T-helper 2 cell treated with Interferon-gamma antibody and Interleukin-4, amounts not matched to agents 100 ng/mL and 5 ng/mL, for 36 hours (primary cell): ENCODE data around the gene ST6GALNAC5. TPM values are rescaled to one million over a fixed set of nuclear protein-coding genes. Genes with fewer than 3 reads are reported as not detected.
"Not testable (repeated sequence)": the region's sequence is repeated elsewhere in the genome, so short reads cannot be mapped to it uniquely, and the experiment has no call there.

Experiments
- intact Hi-C: fragments of 100-400 bp; cut with micrococcal nuclease; formaldehyde crosslinking; loops from one replicate; pipeline ENCODE4 v1.15.1; 2023
- total RNA-seq: library from RNA; stranded (reverse); gene quantifications from 2 replicates; pipeline ENCODE4 v1.2.3, GENCODE V29; 2022

The ST6GALNAC5 gene
- total RNA-seq = not detected in 2 replicates

GRCh38 chr1:76867342-76868130, at the start of gene ST6GALNAC5:
Gene ST6GALNAC5 (plus strand): TSS chr1:76867480.
- intact Hi-C loops = no loop called here

- intact Hi-C loops = no loop called here
Observed at GRCh38 chr1:76820028-76820427, 47.3 kb upstream of the ST6GALNAC5 start.

GRCh38 chr1:76822961-76823360, 44.3 kb upstream of the ST6GALNAC5 start:
- intact Hi-C loops = not testable (repeated sequence)

GRCh38 chr1:76824106-76824505, 43.2 kb upstream of the ST6GALNAC5 start:
- intact Hi-C loops = no loop called here

GRCh38 chr1:76826072-76826845, 41.0 kb upstream of the ST6GALNAC5 start:
- intact Hi-C loops = no loop called here

- intact Hi-C loops = no loop called here
Observed at GRCh38 chr1:76827066-76827465, 40.2 kb upstream of the ST6GALNAC5 start.

GRCh38 chr1:76830373-76830772, 36.9 kb upstream of the ST6GALNAC5 start:
- intact Hi-C loops = no loop called here

GRCh38 chr1:76832521-76832920, 34.8 kb upstream of the ST6GALNAC5 start:
- intact Hi-C loops = no loop called here

GRCh38 chr1:76833151-76833550, 34.1 kb upstream of the ST6GALNAC5 start:
- intact Hi-C loops = no loop called here

GRCh38 chr1:76833856-76834255, 33.4 kb upstream of the ST6GALNAC5 start:
- intact Hi-C loops = no loop called here

- intact Hi-C loops = no loop called here
Observed at GRCh38 chr1:76835203-76835602, 32.1 kb upstream of the ST6GALNAC5 start.

GRCh38 chr1:76840278-76840677, 27.0 kb upstream of the ST6GALNAC5 start:
- intact Hi-C loops = no loop called here

GRCh38 chr1:76841460-76841859, 25.8 kb upstream of the ST6GALNAC5 start:
- intact Hi-C loops = no loop called here

- intact Hi-C loops = no loop called here
Observed at GRCh38 chr1:76843821-76844464, 23.3 kb upstream of the ST6GALNAC5 start.

GRCh38 chr1:76854255-76854654, 13.0 kb upstream of the ST6GALNAC5 start:
- intact Hi-C loops = no loop called here

GRCh38 chr1:76856104-76856503, 11.2 kb upstream of the ST6GALNAC5 start:
- intact Hi-C loops = no loop called here

GRCh38 chr1:76857138-76857537, 10.1 kb upstream of the ST6GALNAC5 start:
- intact Hi-C loops = no loop called here

GRCh38 chr1:76857973-76858372, 9.3 kb upstream of the ST6GALNAC5 start:
- intact Hi-C loops = no loop called here

GRCh38 chr1:76861149-76861548, 6.1 kb upstream of the ST6GALNAC5 start:
- intact Hi-C loops = no loop called here

- intact Hi-C loops = no loop called here
Observed at GRCh38 chr1:76862447-76862846, 4.8 kb upstream of the ST6GALNAC5 start.

GRCh38 chr1:76864383-76864782, 2.9 kb upstream of the ST6GALNAC5 start:
- intact Hi-C loops = no loop called here

GRCh38 chr1:76865696-76866286, 1.5 kb upstream of the ST6GALNAC5 start:
- intact Hi-C loops = no loop called here
